Neural cell (in vitro differentiated cells): ENCODE results near the gene SZT2.

Experiments
- EP300 ChIP-seq: fragments of 450-650 bp; conservative IDR thresholded peaks from 2 replicates; pipeline ENCODE4 v1.6.1; 2014; ENCODE audit warnings: antibody characterized with exemption, mild to moderate bottlenecking, moderate library complexity; ENCODE audit not compliant: poor library complexity, severe bottlenecking
- EZH2 ChIP-seq: fragments of 200-600, 300-800 bp; shearing (Covaris generic), sonication (generic); IDR thresholded peaks from 2 replicates; pipeline ENCODE4 v1.6.1; 2014; ENCODE audit warnings: antibody characterized with exemption, low read length, borderline replicate concordance, mild to moderate bottlenecking; ENCODE audit not compliant: insufficient read depth, poor library complexity, severe bottlenecking
- POLR2AphosphoS5 ChIP-seq: IDR thresholded peaks from 2 replicates; pipeline ENCODE4 v1.6.1; 2012
- RAD21 ChIP-seq: fragments of 450-650 bp; conservative IDR thresholded peaks from 2 replicates; pipeline ENCODE4 v1.6.1; 2014; ENCODE audit warnings: antibody characterized with exemption, mild to moderate bottlenecking, moderate library complexity
- TAF1 ChIP-seq: IDR thresholded peaks from 2 replicates; pipeline ENCODE4 v1.6.1; 2012; ENCODE audit warnings: low read depth
- TF ChIP-seq, protein P1 (sequence below): fragments of 450-650 bp; IDR thresholded peaks from 2 replicates; pipeline ENCODE4 v1.5.1; 2014; ENCODE audit warnings: antibody characterized with exemption, mild to moderate bottlenecking, moderate library complexity; ENCODE audit not compliant: poor library complexity, severe bottlenecking
- TF ChIP-seq, protein P2 (sequence below): IDR thresholded peaks from 2 replicates; pipeline ENCODE4 v1.6.1; 2012; ENCODE audit warnings: borderline replicate concordance

GRCh38 chr1:43503534-43503933, 113.8 kb downstream of the SZT2 start:
- TF ChIP-seq POLR2AphosphoS5 (no peak), EP300 (no peak), EZH2 (no peak), TAF1 (no peak), RAD21 (no peak)
- TF ChIP-seq, protein P1, sequence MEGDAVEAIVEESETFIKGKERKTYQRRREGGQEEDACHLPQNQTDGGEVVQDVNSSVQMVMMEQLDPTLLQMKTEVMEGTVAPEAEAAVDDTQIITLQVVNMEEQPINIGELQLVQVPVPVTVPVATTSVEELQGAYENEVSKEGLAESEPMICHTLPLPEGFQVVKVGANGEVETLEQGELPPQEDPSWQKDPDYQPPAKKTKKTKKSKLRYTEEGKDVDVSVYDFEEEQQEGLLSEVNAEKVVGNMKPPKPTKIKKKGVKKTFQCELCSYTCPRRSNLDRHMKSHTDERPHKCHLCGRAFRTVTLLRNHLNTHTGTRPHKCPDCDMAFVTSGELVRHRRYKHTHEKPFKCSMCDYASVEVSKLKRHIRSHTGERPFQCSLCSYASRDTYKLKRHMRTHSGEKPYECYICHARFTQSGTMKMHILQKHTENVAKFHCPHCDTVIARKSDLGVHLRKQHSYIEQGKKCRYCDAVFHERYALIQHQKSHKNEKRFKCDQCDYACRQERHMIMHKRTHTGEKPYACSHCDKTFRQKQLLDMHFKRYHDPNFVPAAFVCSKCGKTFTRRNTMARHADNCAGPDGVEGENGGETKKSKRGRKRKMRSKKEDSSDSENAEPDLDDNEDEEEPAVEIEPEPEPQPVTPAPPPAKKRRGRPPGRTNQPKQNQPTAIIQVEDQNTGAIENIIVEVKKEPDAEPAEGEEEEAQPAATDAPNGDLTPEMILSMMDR: no peak
- TF ChIP-seq, protein P2, sequence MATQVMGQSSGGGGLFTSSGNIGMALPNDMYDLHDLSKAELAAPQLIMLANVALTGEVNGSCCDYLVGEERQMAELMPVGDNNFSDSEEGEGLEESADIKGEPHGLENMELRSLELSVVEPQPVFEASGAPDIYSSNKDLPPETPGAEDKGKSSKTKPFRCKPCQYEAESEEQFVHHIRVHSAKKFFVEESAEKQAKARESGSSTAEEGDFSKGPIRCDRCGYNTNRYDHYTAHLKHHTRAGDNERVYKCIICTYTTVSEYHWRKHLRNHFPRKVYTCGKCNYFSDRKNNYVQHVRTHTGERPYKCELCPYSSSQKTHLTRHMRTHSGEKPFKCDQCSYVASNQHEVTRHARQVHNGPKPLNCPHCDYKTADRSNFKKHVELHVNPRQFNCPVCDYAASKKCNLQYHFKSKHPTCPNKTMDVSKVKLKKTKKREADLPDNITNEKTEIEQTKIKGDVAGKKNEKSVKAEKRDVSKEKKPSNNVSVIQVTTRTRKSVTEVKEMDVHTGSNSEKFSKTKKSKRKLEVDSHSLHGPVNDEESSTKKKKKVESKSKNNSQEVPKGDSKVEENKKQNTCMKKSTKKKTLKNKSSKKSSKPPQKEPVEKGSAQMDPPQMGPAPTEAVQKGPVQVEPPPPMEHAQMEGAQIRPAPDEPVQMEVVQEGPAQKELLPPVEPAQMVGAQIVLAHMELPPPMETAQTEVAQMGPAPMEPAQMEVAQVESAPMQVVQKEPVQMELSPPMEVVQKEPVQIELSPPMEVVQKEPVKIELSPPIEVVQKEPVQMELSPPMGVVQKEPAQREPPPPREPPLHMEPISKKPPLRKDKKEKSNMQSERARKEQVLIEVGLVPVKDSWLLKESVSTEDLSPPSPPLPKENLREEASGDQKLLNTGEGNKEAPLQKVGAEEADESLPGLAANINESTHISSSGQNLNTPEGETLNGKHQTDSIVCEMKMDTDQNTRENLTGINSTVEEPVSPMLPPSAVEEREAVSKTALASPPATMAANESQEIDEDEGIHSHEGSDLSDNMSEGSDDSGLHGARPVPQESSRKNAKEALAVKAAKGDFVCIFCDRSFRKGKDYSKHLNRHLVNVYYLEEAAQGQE: no peak
